Glutamatergic neuron (in vitro differentiated cells): Measurements from ENCODE around the gene GRIK5. TPM values are rescaled to one million over a fixed set of nuclear protein-coding genes. Genes with fewer than 3 reads are reported as not detected.
A peak's percentile ranks its signal among the peaks of the same experiment; 100 is the strongest.

Experiments used
- DNase-seq: peaks from one replicate; pipeline ENCODE4 v3.0.0; 2022
- H3K27ac Mint-ChIP-seq: one replicate; pipeline ENCODE4 v1.8.0; 2020; ENCODE audit warnings: mild to moderate bottlenecking, mixed read lengths, inconsistent platforms; ENCODE audit not compliant: unreplicated experiment
- H3K27me3 Mint-ChIP-seq: one replicate; pipeline ENCODE4 v1.8.0; 2020; ENCODE audit warnings: mild to moderate bottlenecking, moderate library complexity, mixed read lengths, inconsistent platforms; ENCODE audit not compliant: unreplicated experiment
- H3K36me3 Mint-ChIP-seq: one replicate; pipeline ENCODE4 v1.8.0; 2020; ENCODE audit warnings: mild to moderate bottlenecking, mixed read lengths, inconsistent platforms; ENCODE audit not compliant: unreplicated experiment
- H3K4me1 Mint-ChIP-seq: one replicate; pipeline ENCODE4 v1.8.0; 2020; ENCODE audit warnings: mild to moderate bottlenecking, low read depth, mixed read lengths, inconsistent platforms; ENCODE audit not compliant: unreplicated experiment
- H3K4me3 Mint-ChIP-seq: one replicate; pipeline ENCODE4 v1.8.0; 2020; ENCODE audit warnings: mild to moderate bottlenecking, mixed read lengths, inconsistent platforms; ENCODE audit not compliant: unreplicated experiment
- H3K9me3 Mint-ChIP-seq: one replicate; pipeline ENCODE4 v1.8.0; 2020; ENCODE audit warnings: mild to moderate bottlenecking, moderate library complexity, mixed read lengths, inconsistent platforms; ENCODE audit not compliant: unreplicated experiment
- CTCF ChIP-seq: fragments of 200-600 bp; sonication (generic); IDR thresholded peaks from one replicate; pipeline ENCODE4 v1.5.0; 2021; ENCODE audit not compliant: partially characterized antibody, unreplicated experiment
- total RNA-seq: library from RNA; stranded (reverse); fragmentation: NEBNext Ultra II Directional; extraction: Animal tissue kit (Norgen Biotek cat#: 25700); gene quantifications from one replicate; pipeline ENCODE4 v1.2.1, GENCODE V29; 2021; ENCODE audit not compliant: unreplicated experiment

The GRIK5 gene
- total RNA-seq, 1 donor from 2014 or later: 79.1 TPM

- DNase-seq: no peak
- peaks cover 5% of the 10 kb centered on the region for H3K36me3 Mint-ChIP-seq
- TF ChIP-seq CTCF: no peak
- H3K4me3 Mint-ChIP-seq: no peak overlapping the region
- H3K27ac Mint-ChIP-seq: peak overlapping the region; percentile 60
- peaks cover 20% of the 10 kb centered on the region for H3K4me1 Mint-ChIP-seq
- peaks cover 6% of the 10 kb centered on the region for H3K9me3 Mint-ChIP-seq
- peaks cover 10% of the 10 kb centered on the region for H3K27me3 Mint-ChIP-seq
These were observed 59.5 kb downstream of the GRIK5 start for GRCh38 chr19:42010245-42011126.

- peaks cover 19% of the 10 kb centered on the region for H3K27me3 Mint-ChIP-seq
- peaks cover 24% of the 10 kb centered on the region for H3K4me1 Mint-ChIP-seq
- no peak for DNase-seq
- H3K36me3 Mint-ChIP-seq: peaks cover 5% of the 10 kb centered on the region
- H3K4me3 Mint-ChIP-seq: no peak overlapping the region
- no peak for TF ChIP-seq CTCF
- H3K27ac Mint-ChIP-seq: peak overlapping the region; percentile 5
- peaks cover 8% of the 10 kb centered on the region for H3K9me3 Mint-ChIP-seq
These were observed 63.4 kb downstream of the GRIK5 start for GRCh38 chr19:42006569-42006968.

GRCh38 chr19:42005504-42005903 is 64.5 kb downstream of the GRIK5 start:
- Mint-ChIP-seq H3K27me3 (peaks cover 21% of the 10 kb centered on the region), H3K36me3 (peaks cover 5% of the 10 kb centered on the region), H3K4me1 (peaks cover 29% of the 10 kb centered on the region), H3K9me3 (peaks cover 6% of the 10 kb centered on the region), H3K4me3 (no peak overlapping the region), H3K27ac (no peak overlapping the region)
- no peak for TF ChIP-seq CTCF
- no peak for DNase-seq

- H3K4me1 Mint-ChIP-seq: peaks cover 34% of the 10 kb centered on the region
- peak overlapping the region; percentile 29 for H3K27ac Mint-ChIP-seq
- no peak for TF ChIP-seq CTCF
- H3K36me3 Mint-ChIP-seq: peaks cover 4% of the 10 kb centered on the region
- no peak for DNase-seq
- peak overlapping the region; percentile 48 for H3K4me3 Mint-ChIP-seq
- peaks cover 9% of the 10 kb centered on the region for H3K9me3 Mint-ChIP-seq
- peaks cover 20% of the 10 kb centered on the region for H3K27me3 Mint-ChIP-seq
These were observed 66.3 kb downstream of the GRIK5 start for GRCh38 chr19:42003506-42004294.
